Sigmoid colon (tissue), 7 donors: ENCODE measurements around the gene TALDO1. TPM values are rescaled to one million over a fixed set of nuclear protein-coding genes. Genes with fewer than 3 reads are reported as not detected.

Source experiments
- DNase-seq: peaks from one replicate; pipeline ENCODE4 v3.0.0-alpha.2; 2019
- H3K27ac ChIP-seq, 4 donors: fragments of 200-600 bp; sonication (generic); one replicate each; pipeline ENCODE4 v1.5.1; 2016 to 2019; ENCODE audit warnings: mild to moderate bottlenecking in 1 of 4
- H3K27me3 ChIP-seq, 3 donors: fragments of 200-600 bp; sonication (generic); one replicate each; pipeline ENCODE4 v1.5.1; 2019; ENCODE audit warnings: mild to moderate bottlenecking in 1 of 3
- H3K36me3 ChIP-seq, 4 donors: fragments of 200-600 bp; sonication (generic); one replicate each; pipeline ENCODE4 v1.5.1; 2016 to 2019
- H3K4me1 ChIP-seq, 4 donors: fragments of 200-600 bp; sonication (generic); one replicate each; pipeline ENCODE4 v1.5.1; 2017 to 2019
- H3K4me3 ChIP-seq, 4 donors: fragments of 200-600 bp; sonication (generic); one replicate each; pipeline ENCODE4 v1.5.1; 2017 to 2019; ENCODE audit warnings: mild to moderate bottlenecking in 2 of 4, moderate library complexity in 1 of 4
- H3K9me3 ChIP-seq, 4 donors: fragments of 200-600 bp in 3 of 4; sonication (generic) in 3 of 4; one replicate each; pipeline versions ENCODE4 v1.5.1 to v1.6.1; 2013 to 2019
- EP300 ChIP-seq, 4 donors: sonication (generic); formaldehyde crosslinking; IDR thresholded peaks; one replicate each; pipeline ENCODE4 v1.6.1; 2017; ENCODE audit warnings: antibody characterized with exemption in 4 of 4
- POLR2A ChIP-seq, 2 donors: fragments of 450-650 bp; IDR thresholded peaks; one replicate each; pipeline ENCODE4 v1.6.1; 2016; ENCODE audit warnings: antibody characterized with exemption in 2 of 2, mild to moderate bottlenecking in 2 of 2, moderate library complexity in 2 of 2
- POLR2AphosphoS5 ChIP-seq, 4 donors: sonication (generic); formaldehyde crosslinking; IDR thresholded peaks; one replicate each; pipeline ENCODE4 v1.6.1; 2017; ENCODE audit warnings: antibody characterized with exemption in 4 of 4
- WGBS, 2 donors: extraction: QIAGEN DNeasy Blood & Tissue Kit; methylation state at CpG; one replicate each; pipeline ENCODE4 v1.1.7; 2013; 5-methylcytosine and 5-hydroxymethylcytosine counted together
- intact Hi-C: fragments of 100-400 bp; cut with DNase I; formaldehyde crosslinking; loops from one replicate; pipeline ENCODE4 v1.15.1; 2023
- polyA plus RNA-seq, 3 donors: library from polyadenylated mRNA; stranded (reverse); fragments of 200-250 nt; gene quantifications; one replicate each; pipeline ENCODE4 v1.2.3, GENCODE V29; 2013
- total RNA-seq, 4 donors: library from RNA; depleted of rRNA; stranded (reverse); fragments of >200 nt; gene quantifications; one replicate each; pipeline ENCODE4 v1.1.0, GENCODE V29; 2016
- TF ChIP-seq, protein P1 (sequence below), 4 experiments: fragments of 450-650 bp in 3 of 4; fragments of 200-600 bp in 1 of 4; IDR thresholded peaks; one replicate each; pipeline ENCODE4 v1.5.1; 2016 to 2019; ENCODE audit warnings: antibody characterized with exemption in 4 of 4, mild to moderate bottlenecking in 3 of 4, moderate library complexity in 2 of 4
- donor health status: healthy with polysubstance abuse.
- donor health status: Bipolar disorder and iron deficiency.
- donor health status: healthy.

Gene TALDO1
- total and polyA plus RNA-seq, 7 donors = 94.6 to 177 (median 133) TPM

DNA sequence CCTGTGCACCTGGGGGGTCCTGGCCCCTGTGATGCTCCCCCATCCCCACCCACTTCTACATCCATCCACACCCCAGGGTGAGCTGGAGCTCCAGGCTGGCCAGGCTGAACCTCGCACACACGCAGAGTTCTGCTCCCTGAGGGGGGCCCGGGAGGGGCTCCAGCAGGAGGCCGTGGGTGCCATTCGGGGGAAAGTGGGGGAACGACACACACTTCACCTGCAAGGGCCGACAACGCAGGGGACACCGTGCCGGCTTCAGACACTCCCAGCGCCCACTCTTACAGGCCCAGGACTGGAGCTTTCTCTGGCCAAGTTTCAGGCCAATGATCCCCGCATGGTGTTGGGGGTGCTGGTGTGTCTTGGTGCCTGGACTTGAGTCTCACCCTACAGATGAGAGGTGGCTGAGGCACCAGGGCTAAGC lies 20.0 kb upstream of the TALDO1 start:
- Histone ChIP-seq H3K27ac (peak overlapping the region in 2 of 4 donors; percentile 30 to 43), H3K4me1 (peaks cover 0 to 31% (median 27%) of the 10 kb centered on the region in 4 donors), H3K27me3 (peaks cover 21 to 70% (median 57%) of the 10 kb centered on the region in 3 donors), H3K36me3 (no peaks in the 10 kb centered on the region), H3K4me3 (no peak overlapping the region), H3K9me3 (no peaks in the 10 kb centered on the region)
- WGBS, 2 donors = 79 to 93% methylated on average over 12 of the region's 12 CpGs
- no peak for DNase-seq
- TF ChIP-seq POLR2A (IDR thresholded peaks at IDR 0.05) = no peak
- TF ChIP-seq, protein P1, sequence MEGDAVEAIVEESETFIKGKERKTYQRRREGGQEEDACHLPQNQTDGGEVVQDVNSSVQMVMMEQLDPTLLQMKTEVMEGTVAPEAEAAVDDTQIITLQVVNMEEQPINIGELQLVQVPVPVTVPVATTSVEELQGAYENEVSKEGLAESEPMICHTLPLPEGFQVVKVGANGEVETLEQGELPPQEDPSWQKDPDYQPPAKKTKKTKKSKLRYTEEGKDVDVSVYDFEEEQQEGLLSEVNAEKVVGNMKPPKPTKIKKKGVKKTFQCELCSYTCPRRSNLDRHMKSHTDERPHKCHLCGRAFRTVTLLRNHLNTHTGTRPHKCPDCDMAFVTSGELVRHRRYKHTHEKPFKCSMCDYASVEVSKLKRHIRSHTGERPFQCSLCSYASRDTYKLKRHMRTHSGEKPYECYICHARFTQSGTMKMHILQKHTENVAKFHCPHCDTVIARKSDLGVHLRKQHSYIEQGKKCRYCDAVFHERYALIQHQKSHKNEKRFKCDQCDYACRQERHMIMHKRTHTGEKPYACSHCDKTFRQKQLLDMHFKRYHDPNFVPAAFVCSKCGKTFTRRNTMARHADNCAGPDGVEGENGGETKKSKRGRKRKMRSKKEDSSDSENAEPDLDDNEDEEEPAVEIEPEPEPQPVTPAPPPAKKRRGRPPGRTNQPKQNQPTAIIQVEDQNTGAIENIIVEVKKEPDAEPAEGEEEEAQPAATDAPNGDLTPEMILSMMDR (IDR thresholded peaks at IDR 0.05) = no peak
- no peak for TF ChIP-seq EP300 (IDR thresholded peaks at IDR 0.05)
- no peak for TF ChIP-seq POLR2AphosphoS5 (IDR thresholded peaks at IDR 0.05)
- intact Hi-C loops = no loop called here

DNA sequence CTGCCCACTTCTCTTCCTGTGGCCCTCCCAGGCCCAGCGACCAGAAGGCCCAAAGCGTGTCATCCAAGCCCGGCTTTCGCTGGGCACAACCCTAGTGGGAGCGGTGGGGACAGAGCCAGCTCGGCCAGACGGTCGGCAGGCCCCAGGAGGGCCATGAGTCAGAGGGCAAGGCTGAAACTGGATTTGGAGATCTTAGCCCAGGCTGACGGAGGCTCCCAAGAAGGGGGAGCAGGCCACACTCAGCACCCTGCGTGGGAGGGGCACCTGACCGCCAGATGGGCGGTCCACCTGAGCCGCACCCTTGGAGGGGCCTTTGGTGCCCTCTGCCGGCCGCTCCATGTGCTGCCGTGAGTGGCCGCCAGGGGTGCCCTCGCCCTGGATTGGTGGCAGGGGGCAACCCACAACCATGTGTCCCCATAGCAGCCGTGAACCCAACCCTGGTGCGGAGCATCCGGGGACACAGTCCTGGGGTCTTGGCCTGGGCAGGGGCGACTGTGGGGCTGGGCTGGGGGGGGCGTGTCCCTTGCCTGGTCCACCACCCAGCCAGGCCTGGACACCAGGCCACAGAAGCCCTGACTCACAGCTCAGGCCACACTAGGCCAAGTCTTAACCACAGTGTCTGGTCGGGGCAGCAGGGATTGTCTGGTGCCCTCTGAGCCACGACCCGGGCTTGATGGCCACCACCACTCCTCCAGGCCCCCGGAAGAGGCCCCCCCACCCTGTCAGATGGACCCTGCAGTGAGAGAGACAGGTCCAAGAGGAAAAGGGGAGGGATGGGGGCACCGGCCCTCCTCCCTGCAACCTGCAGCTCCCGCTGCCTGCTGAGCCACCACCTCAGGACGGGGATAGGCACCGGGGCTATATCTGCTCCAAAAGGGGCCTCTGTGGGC lies 19.2 kb upstream of the TALDO1 start:
- H3K27me3 ChIP-seq = peaks cover 17 to 62% (median 50%) of the 10 kb centered on the region in 3 donors

DNA sequence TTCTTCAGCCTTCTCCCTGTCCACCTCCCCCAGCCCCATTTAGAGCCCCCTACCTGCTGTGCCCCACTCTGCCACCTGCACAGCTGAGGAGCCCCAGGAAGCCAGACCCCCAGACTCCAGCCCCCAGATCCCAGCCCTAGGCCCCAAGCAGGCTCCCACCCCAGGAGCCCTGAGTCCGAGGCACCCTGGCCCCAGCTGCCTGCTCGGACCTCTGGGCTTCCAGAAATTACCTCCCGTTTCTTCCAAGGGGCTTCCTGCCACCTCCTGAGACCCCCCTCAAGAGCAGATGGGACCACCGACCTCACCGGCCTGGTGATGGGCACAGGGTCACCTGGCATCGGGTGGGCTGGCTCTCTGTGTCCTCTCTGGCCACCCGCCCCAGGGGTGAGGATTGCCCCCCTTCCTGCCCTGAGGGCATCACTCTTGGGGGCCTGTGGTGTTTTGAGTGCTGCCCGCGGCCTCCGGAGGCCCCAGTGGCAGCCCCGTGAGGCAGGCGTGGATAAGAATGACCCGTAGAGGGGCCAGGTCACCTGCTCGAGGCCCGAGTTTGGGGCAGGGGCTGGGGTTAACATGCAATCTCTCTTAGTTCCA lies 18.3 kb upstream of the TALDO1 start:
- H3K27me3 ChIP-seq = peaks cover 17 to 60% (median 41%) of the 10 kb centered on the region in 3 donors
- H3K9me3 ChIP-seq = no peaks in the 10 kb centered on the region
- DNase-seq = no peak
- WGBS, 2 donors = 34 to 71% methylated on average over 15 of the region's 15 CpGs
- TF ChIP-seq POLR2A (IDR thresholded peaks at IDR 0.05) (no peak), POLR2AphosphoS5 (IDR thresholded peaks at IDR 0.05) (no peak), EP300 (IDR thresholded peaks at IDR 0.05) (no peak)
- TF ChIP-seq, protein P1 (IDR thresholded peaks at IDR 0.05) = no peak
- H3K4me1 ChIP-seq = peaks cover 0 to 30% (median 26%) of the 10 kb centered on the region in 4 donors
- H3K36me3 ChIP-seq = no peaks in the 10 kb centered on the region
- H3K27ac ChIP-seq = peak overlapping the region in 1 of 4 donors; percentile 43
- intact Hi-C loops = loop anchor here (2.0 kb wide), 1 partner anchor 66 kb away; no protein-coding TSS in a partner anchor
- no peak overlapping the region for H3K4me3 ChIP-seq

More for the DNA sequence above, 19.2 kb upstream of the TALDO1 start:
- peaks cover 0 to 30% (median 26%) of the 10 kb centered on the region in 4 donors for H3K4me1 ChIP-seq
- no peaks in the 10 kb centered on the region for H3K9me3 ChIP-seq
- TF ChIP-seq EP300 (IDR thresholded peaks at IDR 0.05) (no peak), POLR2AphosphoS5 (IDR thresholded peaks at IDR 0.05) (peak in 1 of 4 donors; percentile 51), POLR2A (IDR thresholded peaks at IDR 0.05) (no peak)
- TF ChIP-seq, protein P1 (IDR thresholded peaks at IDR 0.05) = peak; percentile 93 to 100 (median 96)
- intact Hi-C loops = loop anchor here (2.0 kb wide), 1 partner anchor 65 kb away; no protein-coding TSS in a partner anchor
- no peak overlapping the region for H3K4me3 ChIP-seq
- H3K27ac ChIP-seq = peak overlapping the region in 2 of 4 donors; percentile 30 to 43
- WGBS, 2 donors = 27 to 37% methylated on average over 31 of the region's 31 CpGs
- peak; percentile 92 for DNase-seq
- H3K36me3 ChIP-seq = no peaks in the 10 kb centered on the region

DNA sequence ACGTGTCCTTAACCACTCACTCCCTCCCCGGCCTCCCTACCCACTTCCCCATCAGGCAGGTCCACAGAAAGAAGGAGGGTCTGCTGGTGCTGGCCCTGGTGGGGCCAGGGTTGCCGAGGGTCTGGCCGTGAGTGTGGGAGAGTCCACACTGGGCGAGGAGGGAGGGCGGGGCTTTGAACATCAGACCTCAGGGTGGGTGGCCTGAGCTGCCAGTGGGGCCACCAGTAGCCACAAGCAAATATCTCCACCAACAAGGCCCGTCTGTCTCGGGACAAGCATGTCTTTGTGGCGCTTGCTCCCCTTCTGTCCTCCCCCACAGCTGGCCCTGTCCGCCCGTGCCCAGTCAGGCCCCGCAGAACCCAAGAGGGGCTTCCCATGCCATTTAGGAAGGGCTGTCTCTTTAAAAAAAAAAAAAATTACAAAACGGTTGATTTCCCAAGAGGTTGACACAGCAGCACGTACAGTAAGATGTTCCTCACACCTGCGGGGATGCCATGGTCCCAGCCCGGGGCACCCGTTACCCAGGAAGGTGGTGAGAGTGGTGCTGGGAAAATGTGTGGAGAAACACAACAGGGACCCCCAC lies 17.7 kb upstream of the TALDO1 start:
- H3K4me3 ChIP-seq = no peak overlapping the region
- intact Hi-C loops = loop anchor here (2.0 kb wide), 1 partner anchor 67 kb away; no protein-coding TSS in a partner anchor
- H3K4me1 ChIP-seq = peaks cover 0 to 30% (median 26%) of the 10 kb centered on the region in 4 donors

More for the DNA sequence above, 17.7 kb upstream of the TALDO1 start:
- TF ChIP-seq POLR2AphosphoS5 (IDR thresholded peaks at IDR 0.05) = no peak
- no peak for TF ChIP-seq EP300 (IDR thresholded peaks at IDR 0.05)
- TF ChIP-seq, protein P1 (IDR thresholded peaks at IDR 0.05) = no peak
- no peak for TF ChIP-seq POLR2A (IDR thresholded peaks at IDR 0.05)
- peaks cover 17 to 58% (median 36%) of the 10 kb centered on the region in 3 donors for H3K27me3 ChIP-seq
- DNase-seq = no peak
- 14 to 50% methylated on average over 17 of the region's 17 CpGs for WGBS, 2 donors
- no peaks in the 10 kb centered on the region for H3K9me3 ChIP-seq
- H3K36me3 ChIP-seq = no peaks in the 10 kb centered on the region
- H3K27ac ChIP-seq = no peak overlapping the region
